Stimulated activated CD8-positive, alpha-beta memory T cell treated with anti-CD3 and anti-CD28 coated beads, Interleukin-2, amount 100 ng/mL, for 48 hours (primary cell): Measurements from ENCODE around the gene CENPL.
"Not testable (repeated sequence)": the region's sequence is repeated elsewhere in the genome, so short reads cannot be mapped to it uniquely, and the experiment has no call there.

Experiments
- DNase-seq, 2 donors: peaks; one replicate each; pipeline ENCODE4 v3.0.0-alpha.2; 2020; ENCODE audit warnings: low read depth in 2 of 2

Gene CENPL, protein sequence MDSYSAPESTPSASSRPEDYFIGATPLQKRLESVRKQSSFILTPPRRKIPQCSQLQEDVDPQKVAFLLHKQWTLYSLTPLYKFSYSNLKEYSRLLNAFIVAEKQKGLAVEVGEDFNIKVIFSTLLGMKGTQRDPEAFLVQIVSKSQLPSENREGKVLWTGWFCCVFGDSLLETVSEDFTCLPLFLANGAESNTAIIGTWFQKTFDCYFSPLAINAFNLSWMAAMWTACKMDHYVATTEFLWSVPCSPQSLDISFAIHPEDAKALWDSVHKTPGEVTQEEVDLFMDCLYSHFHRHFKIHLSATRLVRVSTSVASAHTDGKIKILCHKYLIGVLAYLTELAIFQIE

DNA sequence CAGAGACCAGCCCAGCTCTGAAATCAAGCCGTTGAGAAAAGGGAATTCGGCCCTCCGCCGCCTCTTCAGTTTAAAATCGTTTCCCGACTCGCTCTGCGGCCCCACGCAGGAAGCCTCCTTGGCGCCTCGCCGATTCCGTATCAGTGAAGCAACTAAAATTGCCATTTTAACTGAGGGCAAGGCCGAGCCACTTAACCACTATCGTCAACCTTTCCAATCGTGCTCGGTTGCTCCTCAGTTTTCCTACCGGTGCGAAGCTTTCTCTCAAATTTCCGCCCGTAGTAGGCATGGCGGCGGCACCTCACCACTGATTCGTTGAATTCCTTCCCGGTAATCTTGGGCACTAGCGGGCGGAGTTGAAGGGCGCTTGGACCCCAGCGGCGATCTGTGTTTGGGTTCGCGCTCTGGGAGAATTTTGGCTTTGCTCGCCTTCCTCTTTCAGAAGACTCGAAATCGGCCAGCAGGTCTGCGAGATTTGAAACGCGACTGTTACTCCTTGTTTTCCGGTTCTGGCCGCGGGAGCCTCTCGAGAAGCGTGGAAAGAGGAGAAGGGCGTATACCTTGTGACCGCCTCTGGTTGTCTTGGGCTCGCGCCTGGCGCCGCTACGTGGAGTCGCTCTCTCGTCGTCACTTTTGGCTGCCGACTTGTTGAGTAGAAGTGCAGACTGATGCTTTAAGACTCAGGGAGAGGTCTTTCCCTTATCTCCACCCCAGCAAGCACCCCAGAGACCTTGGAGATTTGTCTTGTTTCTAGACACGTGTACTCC lies at the start of gene CENPL, which contains the start of gene DARS2:
CENPL (minus strand) TSS at position 569 of the 767 bp plus-strand sequence. CDS start 13,584 bp downstream, outside the sequence.
DARS2 (plus strand) TSS at position 359 of the 767 bp plus-strand sequence. CDS start 557 bp downstream, outside the sequence.
- peak; percentile 71 to 80 for DNase-seq

DNA sequence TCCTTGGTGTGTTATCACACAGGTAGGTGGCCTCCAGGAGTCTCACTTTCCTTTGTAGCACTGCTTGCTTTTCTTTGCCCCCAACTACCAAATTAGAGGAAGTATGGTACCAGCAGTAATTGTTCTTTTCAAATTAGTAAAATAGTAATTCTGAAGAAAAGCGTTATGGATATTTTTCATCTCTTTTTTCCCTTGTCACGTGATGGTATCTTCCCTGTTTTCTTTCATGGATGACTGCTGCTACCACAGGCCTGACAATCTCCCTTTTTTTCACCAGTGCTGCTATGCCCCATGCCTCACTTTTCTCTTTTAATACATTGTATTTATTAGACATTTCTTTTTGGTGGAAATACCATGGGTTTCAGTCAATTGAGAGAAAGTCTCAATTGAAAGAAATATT lies 46.8 kb upstream of the CENPL start:
- DNase-seq, result no peak

DNA sequence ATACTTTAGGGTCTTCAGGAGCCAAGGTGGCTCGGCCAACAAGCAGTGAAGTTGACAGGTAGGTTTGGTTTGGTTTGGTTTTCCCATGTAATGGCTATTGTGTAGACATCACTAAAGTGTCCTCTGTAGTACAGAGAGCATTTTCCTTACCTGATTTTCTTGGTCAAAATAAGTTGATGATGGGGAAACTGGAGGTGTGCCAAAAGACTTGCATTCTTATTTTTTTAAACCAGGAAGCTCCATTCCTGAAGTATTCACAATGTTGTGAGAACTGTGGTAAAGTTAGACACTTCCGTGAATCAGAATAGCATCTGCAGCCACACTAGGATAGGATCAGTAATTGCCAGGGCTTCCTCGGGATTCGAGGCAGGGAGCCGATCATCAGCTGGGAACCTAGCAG lies 46.4 kb upstream of the CENPL start:
- no peak for DNase-seq

DNA sequence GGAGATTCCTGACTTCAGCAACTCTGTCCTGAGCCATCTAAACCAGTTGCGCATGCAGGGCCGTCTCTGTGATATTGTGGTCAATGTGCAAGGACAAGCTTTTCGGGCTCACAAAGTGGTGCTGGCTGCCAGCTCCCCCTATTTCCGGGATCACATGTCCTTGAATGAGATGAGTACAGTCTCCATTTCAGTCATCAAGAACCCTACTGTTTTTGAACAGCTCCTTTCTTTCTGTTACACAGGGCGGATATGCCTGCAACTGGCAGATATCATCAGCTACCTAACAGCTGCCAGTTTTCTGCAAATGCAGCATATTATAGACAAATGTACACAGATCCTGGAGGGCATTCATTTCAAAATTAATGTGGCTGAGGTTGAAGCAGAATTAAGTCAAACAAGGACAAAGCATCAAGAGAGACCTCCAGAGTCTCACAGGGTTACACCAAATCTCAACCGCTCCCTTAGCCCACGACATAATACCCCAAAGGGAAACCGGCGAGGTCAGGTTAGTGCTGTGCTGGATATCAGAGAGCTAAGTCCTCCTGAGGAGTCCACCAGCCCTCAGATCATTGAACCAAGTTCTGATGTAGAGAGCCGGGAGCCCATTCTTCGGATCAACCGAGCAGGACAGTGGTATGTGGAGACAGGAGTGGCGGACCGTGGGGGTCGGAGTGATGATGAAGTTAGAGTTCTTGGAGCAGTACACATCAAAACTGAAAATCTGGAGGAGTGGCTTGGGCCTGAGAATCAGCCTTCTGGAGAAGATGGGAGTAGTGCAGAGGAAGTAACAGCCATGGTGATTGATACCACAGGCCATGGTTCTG lies 45.8 kb upstream of the CENPL start:
- DNase-seq, result no peak

DNA sequence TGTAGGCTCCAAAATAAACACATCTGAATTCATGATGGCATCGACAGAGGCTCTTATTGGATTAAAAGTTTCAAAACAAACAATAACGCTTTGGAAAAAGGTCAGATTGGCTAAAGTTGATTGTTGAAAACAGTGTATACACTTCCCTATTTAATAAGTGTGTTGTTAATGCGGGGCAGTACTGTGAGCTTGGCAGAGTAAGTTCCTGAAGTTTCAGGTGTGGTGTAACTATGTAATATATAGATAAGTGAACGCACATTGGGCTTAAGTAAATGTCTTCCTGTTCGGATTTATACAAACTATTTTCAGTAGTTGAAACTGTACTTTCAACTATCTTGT lies 44.3 kb upstream of the CENPL start:
- DNase-seq, result no peak

DNA sequence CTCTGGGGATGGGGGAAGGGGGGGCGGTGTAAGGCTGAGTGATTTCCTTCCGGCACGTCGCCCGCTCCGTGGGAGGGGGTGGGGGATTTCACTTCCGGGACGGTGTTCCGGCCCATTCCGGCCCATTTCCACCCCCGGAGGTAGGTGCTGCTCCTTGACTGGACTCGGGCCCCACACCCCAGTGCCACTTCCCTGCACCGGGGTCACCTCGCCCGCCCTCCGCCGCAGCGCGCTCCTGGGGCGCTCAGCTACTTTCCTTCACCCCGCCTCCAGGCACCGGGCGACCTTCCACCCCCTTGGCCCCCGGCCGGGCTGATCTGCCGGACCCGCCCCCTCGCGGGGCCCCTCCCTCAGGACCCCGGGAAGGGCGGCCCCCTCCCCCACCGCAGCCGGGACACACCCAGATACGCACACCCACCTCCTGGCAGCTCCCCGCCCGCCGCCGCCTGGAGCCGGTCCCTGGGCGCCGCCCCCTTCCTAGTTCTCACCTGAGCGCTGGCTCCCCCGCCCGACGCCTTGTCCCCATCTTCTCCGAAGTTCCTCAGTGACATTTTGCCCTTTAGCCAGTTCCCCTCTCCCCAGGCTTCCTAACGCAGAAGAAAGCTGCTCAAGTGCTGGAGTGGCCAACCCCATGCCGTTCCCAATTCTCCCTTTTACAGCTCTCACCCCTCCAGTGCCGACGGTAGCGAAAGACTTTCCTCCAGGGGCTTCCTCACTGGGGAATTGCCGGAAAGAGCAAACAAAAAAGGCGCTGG lies 43.8 kb upstream of the CENPL start, which contains the start of gene ZBTB37:
ZBTB37 (plus strand) TSS at position 115 of the 755 bp plus-strand sequence. CDS start 1,846 bp downstream, outside the sequence.
- peak; percentile 93 for DNase-seq

DNA sequence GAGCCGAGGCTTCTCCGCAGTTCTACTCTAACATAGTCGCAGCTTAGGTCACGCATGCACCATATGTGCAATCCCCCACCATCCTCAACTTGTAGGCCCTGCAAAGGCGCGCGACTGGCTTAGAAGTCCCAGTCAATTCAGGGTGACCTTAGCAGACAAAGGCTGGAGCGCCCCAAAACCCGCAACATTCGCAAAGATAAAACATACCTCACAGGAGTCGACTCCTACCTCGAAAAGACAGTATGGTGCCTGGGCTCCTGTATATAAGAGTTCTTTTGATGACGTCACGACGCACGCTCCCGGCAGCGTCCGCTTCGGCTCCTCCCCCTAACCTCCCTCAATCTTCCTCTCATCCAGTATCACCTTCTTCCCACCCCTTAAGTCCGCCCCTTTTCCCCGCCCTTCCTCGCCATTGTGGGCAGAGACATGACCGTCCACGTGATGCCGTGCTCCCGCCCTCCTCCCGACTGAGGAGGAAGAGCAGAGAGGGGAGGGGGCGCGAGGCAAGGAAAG lies 43.1 kb upstream of the CENPL start, which contains the start of gene GAS5:
GAS5 (minus strand) TSS at position 237 of the 513 bp plus-strand sequence.
- DNase-seq, result peak; percentile 98 to 99

DNA sequence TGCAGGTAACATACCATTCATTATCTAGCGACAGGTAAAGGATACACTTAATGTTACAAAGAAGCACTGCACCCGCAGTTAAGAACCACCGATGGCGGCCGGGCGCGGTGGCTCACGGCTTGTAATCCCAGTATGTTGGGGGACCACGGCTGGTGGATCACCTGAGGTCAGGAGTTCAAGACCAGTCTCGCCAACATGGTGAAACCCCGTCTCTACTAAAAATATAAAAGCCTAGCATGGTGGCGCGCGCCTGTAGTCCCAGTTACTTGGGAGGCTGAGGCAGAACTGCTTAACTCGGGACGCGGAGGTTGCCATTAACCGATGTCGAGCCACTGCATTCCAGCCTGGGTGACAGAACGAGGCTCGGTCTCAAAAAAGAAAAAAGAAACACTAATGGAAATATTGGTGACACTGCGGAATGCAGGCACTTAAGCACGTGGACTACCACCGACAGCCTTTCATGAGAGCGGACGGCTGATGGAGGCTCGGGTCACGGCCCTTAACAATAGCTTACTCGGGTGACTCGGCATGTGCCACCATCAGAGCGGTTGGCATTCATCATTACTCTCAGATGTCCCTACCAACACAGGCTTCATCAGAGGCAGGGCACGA lies 42.6 kb upstream of the CENPL start:
- DNase-seq, result peak in 1 of 2 donors; percentile 28

DNA sequence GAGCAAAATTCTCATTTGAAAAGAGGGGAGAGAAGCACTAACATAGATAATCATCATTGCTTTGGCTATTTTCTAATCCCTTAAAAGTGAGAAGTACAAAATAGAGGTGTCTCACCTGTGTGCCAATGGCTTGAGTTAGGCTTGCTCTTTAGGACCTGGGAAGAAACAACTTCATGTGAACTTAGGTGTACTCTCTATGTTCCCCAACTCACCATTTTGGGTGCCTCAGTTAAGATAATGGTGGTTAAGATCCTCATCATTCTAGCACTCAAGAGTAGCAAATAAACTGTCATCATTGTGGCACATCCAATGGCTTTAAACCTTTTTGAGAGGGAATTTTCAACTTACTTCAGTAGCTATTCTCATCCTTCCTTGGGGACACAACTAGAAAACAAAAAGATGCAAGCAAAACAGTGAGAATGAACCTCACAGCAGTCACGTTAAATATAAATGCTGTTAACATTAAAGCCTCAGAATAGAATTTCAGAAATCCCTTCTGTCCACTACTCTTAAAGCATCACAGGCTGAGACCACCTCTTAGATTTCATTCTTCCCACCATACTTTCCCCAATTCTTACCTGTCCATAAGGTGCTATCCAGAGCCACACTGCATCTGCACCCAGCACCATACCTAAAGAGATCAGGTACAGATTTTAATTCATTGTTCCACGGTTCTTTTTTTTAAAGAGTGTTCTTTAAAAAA lies 41.9 kb upstream of the CENPL start:
- no peak for DNase-seq

DNA sequence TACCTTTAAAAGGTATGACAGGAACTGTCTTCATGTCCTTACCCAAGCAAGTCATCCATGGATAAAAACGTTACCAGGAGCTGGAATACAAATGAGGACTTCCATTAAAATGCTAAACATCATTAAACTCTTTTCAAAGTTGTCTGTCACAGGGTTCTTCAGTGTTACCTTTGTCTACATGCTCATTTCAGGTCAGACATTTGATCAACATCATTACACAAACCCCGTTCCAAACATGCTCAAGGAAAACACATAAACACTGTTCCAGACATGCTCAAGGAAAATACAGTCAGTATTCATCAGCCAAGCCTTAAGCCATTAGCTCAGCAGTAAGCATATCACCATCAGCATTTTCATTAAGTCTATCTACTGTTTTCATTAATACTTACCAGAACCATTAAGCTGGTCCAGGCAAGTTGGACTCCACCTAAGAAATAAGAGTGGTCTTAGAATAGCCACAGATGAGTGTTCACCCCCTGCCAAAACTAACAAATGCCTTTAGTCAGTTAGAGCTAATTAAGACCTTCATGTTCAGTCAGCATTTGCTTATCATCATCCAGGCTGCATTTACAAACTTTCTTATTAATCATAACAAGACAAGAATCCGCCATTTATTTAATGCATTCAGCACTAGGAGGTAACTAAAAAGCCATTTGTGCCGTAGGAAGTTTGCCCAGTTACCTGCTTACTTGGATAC lies 40.9 kb upstream of the CENPL start:
- DNase-seq, result no peak

DNA sequence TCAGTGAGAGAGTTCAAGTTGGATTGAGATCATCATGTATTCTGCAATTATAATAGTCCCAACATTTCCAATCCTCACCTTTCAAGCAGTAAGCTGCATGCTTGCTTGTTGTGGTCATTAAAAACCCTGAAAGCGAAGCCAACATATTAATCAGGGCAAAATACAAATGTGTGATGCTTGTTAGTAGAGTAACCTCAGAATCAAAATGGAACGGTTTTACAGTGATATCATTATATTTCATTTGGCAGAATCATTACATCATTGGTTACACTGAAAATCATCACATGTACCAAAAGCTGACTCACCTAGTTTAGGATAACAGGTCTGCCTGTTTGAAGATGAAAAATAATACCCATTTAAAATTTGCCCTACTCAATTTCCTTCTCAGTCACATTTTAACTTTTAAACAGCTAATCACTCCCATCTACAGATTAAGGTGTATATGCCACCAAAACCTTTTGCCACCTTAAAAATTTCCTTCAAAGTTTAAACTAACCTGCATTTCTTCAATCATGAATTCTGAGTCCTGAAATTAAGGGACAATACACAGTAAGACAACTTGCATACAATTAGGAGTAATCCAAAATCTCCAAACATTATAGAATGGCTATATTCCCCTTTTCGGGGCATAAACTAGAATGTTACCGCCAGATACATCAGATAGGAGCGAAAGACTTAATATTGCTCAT lies 39.6 kb upstream of the CENPL start:
- no peak for DNase-seq

DNA sequence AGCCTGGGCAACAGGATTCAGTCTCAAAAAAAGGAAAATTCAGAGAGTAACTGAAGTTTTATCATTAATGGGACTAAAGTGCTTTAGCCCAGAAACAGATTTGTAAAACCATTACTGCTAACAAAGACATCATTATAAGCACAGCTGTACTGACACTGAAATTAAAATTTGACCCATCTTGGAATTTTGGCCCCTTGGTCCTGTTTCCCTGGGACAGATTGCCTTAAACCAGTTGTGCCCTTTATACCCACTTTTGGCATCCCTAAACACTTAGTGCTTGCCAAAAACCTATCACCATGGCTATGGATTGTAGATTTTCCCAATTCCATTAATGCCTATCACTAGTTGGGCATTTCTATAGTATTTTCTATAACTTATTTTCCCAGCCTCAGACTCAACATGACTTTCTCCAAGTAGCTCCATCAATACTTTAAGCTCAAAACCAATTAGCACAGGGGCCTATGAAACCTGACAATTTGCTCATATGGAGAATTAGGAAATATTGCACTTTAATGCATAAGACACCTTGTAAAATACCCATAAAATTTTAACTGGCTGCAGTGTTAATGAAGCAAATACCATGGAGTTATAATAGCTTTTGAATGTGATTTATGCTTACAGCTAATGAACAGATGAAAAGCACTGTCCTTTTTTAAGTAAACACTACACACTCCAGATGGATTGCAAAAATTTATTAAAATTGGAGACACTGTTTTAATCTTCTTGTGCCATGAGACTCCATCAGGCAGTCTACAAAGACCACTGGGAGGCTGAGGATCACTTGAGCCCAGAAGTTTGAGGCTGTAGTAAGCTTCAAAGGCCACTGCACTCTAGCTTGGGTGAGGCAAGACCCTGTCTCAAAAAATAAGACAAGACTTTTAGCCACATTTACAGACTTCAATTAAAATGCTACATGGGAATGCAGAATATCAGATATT lies 38.8 kb upstream of the CENPL start:
- no peak for DNase-seq

DNA sequence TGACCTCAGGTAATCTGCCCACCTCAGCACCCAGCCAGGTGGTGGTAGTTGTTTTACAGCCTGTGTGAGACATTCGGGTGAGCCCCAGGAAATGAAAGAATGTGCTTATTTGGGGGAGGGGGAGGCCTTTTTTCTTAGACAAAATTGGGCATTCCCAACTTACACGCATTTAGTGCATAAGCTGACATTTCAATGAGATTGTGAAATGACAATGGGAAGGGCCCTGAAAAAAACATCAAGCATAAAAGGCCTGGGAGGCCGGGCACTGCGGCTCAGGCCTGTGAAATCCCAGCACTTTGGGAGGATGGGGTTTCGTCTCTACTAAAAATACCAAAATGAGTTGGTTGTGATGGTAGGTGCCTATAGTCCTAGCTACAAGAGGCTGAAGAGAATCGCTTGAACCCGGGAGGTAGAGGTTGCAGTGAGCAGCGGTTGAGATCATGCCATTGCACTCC lies 38.1 kb upstream of the CENPL start:
- DNase-seq, result no peak

DNA sequence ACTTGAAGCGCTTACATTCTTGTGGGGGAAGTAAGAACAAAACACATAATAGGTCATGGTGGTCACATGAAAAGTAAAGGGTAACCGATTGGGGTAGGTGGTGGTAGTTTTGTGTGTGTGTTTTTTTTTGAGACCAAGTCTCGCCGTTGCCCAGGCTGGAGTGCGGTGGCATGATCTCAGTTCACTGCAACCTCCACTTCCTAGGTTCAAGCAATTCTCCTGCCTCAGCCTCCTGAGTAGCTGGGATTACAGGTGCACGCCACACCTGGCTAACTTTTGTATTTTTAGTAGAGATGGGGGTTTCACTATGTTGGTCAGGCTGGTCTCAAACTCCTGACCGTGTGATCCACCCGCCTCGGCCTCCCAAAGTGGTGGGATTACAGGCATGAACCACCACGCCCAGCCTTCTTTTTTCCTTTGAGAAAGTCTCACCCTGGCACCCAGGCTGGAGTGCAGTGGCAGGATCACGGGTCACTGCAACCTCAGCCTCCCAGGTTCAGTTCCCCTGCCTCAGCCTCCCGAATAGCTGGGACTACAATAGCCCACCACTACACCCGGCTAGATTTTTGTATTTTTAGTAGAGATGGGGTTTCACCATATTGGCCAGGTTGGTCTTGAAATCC lies 37.6 kb upstream of the CENPL start:
- DNase-seq, result peak in 1 of 2 donors; percentile 25

DNA sequence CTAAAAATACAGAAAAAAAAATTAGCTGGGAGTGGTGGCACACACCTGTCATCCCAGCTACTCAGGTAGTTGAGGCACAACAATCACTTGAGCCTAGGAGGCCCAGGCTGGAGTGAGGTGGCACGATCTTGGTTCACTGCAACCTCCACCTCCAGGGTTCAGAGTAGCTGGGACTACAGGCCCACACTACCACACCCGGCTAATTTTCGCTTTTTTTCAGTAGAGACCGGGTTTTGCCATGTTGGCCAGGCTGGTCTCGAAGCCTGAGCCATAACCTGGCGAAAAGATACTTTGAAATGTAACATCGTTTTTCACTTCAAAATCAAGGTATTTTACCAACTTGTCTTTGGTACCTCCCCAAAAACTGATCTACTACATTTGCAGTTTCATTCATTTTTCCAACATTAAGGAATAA lies 37.1 kb upstream of the CENPL start:
- peak in 1 of 2 donors; percentile 15 for DNase-seq

DNA sequence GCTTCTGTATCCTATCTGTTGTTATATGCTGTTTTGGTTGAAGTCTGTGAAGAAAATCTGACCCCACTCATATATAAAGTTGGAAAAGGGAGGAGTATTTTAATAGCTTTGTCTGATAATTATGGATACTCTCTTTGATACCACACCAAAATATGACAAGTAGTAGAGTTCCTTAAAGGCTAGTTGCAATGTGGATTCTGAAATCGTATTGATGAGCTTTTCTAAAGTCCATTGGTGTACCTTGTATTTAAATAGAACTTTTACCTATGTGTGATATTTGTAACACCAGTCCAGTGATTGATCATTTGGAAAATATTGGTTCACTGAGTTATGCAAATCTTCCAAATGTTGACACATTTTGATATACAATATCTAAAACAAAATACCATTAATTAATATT lies 35.4 kb upstream of the CENPL start:
- no peak for DNase-seq

DNA sequence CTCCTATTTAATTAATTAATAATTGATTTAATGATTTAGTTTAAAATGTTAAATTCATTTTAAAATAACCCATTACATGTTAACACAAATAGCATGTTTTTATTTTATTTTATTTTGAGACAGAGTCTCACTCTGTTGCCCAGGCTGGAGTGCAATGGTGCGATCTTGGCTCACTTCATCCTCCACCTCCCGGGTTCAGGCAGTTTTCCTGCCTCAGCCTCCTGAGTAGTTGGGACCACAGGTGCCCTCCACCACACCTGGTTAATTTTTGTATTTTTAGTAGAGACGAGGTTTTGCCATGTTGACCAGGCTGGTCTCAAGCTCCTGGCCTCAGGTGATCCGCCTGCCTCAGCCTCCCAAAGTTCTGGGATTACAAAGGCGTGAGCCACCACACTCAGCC lies 34.9 kb upstream of the CENPL start:
- DNase-seq, result not testable (repeated sequence)
